ENCODE results near the gene COBL. TPM values are rescaled to one million over a fixed set of nuclear protein-coding genes. Genes with fewer than 3 reads are reported as not detected.

COBL gene
- total RNA-seq, 6 experiments from 2014 or later, result not detected

GRCh38 chr7:50981743-50982142, 334.9 kb downstream of the COBL start:
- no peak for TF ChIP-seq CTCF (IDR thresholded peaks at IDR 0.05)
- H3K4me3 Mint-ChIP-seq, result no peak overlapping the region
- H3K4me1 Mint-ChIP-seq (ENCODE audit: low read depth), result no peaks in the 10 kb centered on the region
- H3K27ac Mint-ChIP-seq, result no peak overlapping the region
- no peaks in the 10 kb centered on the region for H3K36me3 Mint-ChIP-seq (ENCODE audit: low read depth)
- no peak for DNase-seq
- peaks cover 14% of the 10 kb centered on the region for H3K27me3 Mint-ChIP-seq (ENCODE audit: insufficient read depth)
- no peaks in the 10 kb centered on the region for H3K9me3 Mint-ChIP-seq

- Mint-ChIP-seq H3K27ac (no peak overlapping the region), H3K27me3 (ENCODE audit: insufficient read depth) (peaks cover 19% of the 10 kb centered on the region), H3K4me1 (ENCODE audit: low read depth) (no peaks in the 10 kb centered on the region), H3K4me3 (no peak overlapping the region), H3K36me3 (ENCODE audit: low read depth) (no peaks in the 10 kb centered on the region), H3K9me3 (peaks cover 5% of the 10 kb centered on the region; the same call in 1 of the 2 replicates)
- no peak for DNase-seq
- no peak for TF ChIP-seq CTCF (IDR thresholded peaks at IDR 0.05)
These were observed 336.2 kb downstream of the COBL start for GRCh38 chr7:50980411-50980810.

- no peaks in the 10 kb centered on the region for H3K4me1 Mint-ChIP-seq (ENCODE audit: low read depth)
These were observed 337.9 kb downstream of the COBL start for GRCh38 chr7:50978633-50979215.

GRCh38 chr7:50977421-50977820, 339.2 kb downstream of the COBL start:
- peaks cover 6% of the 10 kb centered on the region; the same call in 1 of the 2 replicates for H3K9me3 Mint-ChIP-seq
- H3K27ac Mint-ChIP-seq, result no peak overlapping the region
- no peak overlapping the region for H3K4me3 Mint-ChIP-seq
- no peaks in the 10 kb centered on the region for H3K36me3 Mint-ChIP-seq (ENCODE audit: low read depth)
- peaks cover 38% of the 10 kb centered on the region for H3K27me3 Mint-ChIP-seq (ENCODE audit: insufficient read depth)
- no peak for TF ChIP-seq CTCF (IDR thresholded peaks at IDR 0.05)
- DNase-seq, result no peak
- no peaks in the 10 kb centered on the region for H3K4me1 Mint-ChIP-seq (ENCODE audit: low read depth)

More at GRCh38 chr7:50978633-50979215, 337.9 kb downstream of the COBL start:
- Mint-ChIP-seq H3K27ac (no peak overlapping the region), H3K4me3 (no peak overlapping the region), H3K27me3 (ENCODE audit: insufficient read depth) (peaks cover 29% of the 10 kb centered on the region), H3K9me3 (peaks cover 6% of the 10 kb centered on the region; the same call in 1 of the 2 replicates), H3K36me3 (ENCODE audit: low read depth) (no peaks in the 10 kb centered on the region)
- DNase-seq, result peak; percentile 14
- TF ChIP-seq CTCF (IDR thresholded peaks at IDR 0.05), result peak; percentile 44

- Mint-ChIP-seq H3K27ac (no peak overlapping the region), H3K4me1 (ENCODE audit: low read depth) (no peaks in the 10 kb centered on the region), H3K27me3 (ENCODE audit: insufficient read depth) (peaks cover 31% of the 10 kb centered on the region), H3K9me3 (peaks cover 6% of the 10 kb centered on the region; the same call in 1 of the 2 replicates), H3K36me3 (ENCODE audit: low read depth) (no peaks in the 10 kb centered on the region), H3K4me3 (no peak overlapping the region)
- DNase-seq, result no peak
- no peak for TF ChIP-seq CTCF (IDR thresholded peaks at IDR 0.05)
These were observed 340.5 kb downstream of the COBL start for GRCh38 chr7:50976064-50976463.

Data from HFFc6 (cell line).